Measurements from ENCODE around the gene RNF180. TPM values are rescaled to one million over a fixed set of nuclear protein-coding genes. Genes with fewer than 3 reads are reported as not detected.
A peak's percentile ranks its signal among the peaks of the same experiment; 100 is the strongest.

The RNF180 gene
- total RNA-seq, 6 experiments from 2014 or later: 3.8 to 6.7 (median 6.0) TPM

DNA sequence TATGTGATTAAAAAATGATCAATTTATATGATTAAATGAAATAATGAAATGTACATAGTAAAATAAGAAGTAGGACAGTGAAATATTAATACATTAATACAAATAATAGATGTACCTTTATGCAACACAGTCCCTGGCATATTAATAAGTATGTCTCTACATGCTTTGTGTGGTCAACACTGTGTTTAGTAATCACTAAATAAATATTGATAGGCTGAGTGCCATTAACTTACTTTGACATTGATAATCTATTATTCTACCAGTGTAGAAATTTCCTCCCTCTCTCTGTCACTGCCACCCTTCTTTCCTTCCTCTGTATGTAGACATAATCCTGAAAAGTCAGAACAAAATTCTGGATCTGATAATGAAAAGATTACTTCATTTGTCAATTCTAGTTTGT, 43.7 kb downstream of the RNF180 start:
- intact Hi-C loops (cut with DNase I): loop anchor here in 1 of 2 donors (10.0 kb wide), 1 partner anchor 65 kb away; no protein-coding TSS in a partner anchor
- no peak overlapping the region for H3K4me3 ChIP-seq
- H3K27ac ChIP-seq: no peak overlapping the region
- no peak for DNase-seq
- no peaks in the 10 kb centered on the region for H3K9me3 ChIP-seq
- TF ChIP-seq POLR2A (IDR thresholded peaks at IDR 0.05): no peak
- TF ChIP-seq, protein P1, sequence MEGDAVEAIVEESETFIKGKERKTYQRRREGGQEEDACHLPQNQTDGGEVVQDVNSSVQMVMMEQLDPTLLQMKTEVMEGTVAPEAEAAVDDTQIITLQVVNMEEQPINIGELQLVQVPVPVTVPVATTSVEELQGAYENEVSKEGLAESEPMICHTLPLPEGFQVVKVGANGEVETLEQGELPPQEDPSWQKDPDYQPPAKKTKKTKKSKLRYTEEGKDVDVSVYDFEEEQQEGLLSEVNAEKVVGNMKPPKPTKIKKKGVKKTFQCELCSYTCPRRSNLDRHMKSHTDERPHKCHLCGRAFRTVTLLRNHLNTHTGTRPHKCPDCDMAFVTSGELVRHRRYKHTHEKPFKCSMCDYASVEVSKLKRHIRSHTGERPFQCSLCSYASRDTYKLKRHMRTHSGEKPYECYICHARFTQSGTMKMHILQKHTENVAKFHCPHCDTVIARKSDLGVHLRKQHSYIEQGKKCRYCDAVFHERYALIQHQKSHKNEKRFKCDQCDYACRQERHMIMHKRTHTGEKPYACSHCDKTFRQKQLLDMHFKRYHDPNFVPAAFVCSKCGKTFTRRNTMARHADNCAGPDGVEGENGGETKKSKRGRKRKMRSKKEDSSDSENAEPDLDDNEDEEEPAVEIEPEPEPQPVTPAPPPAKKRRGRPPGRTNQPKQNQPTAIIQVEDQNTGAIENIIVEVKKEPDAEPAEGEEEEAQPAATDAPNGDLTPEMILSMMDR (IDR thresholded peaks at IDR 0.05): no peak
- no peaks in the 10 kb centered on the region for H3K27me3 ChIP-seq
- peak in 3 of 4 donors; percentile 69 to 85 (median 71) for ATAC-seq
- no peaks in the 10 kb centered on the region for H3K36me3 ChIP-seq
- peaks cover 0 to 8% (median 0%) of the 10 kb centered on the region in 4 donors for H3K4me1 ChIP-seq

DNA sequence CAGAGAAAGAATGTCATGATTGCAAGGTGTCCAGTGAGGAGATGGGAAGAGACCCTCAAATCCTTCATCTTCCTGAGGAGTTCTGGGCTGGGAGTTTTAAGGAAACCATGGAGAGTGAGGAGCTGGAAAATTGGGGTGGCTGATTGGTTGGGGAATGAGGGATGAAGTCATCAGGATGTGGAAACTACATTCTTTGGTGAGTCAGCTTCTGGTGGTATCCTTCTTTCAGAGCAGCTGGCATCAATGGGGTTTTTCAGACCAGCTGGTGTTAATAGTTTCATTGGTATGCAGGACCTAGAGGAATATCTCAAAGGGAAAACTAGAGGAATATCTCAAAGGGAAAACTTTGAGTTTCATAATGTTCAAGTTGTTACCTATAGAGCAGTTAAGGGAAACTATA, 45.2 kb downstream of the RNF180 start:
- peaks cover 0 to 8% (median 0%) of the 10 kb centered on the region in 4 donors for H3K4me1 ChIP-seq
- intact Hi-C loops (cut with DNase I): no loop called here
- peak in 1 of 4 donors; percentile 72 for ATAC-seq
- H3K27me3 ChIP-seq: no peaks in the 10 kb centered on the region
- TF ChIP-seq, protein P1 (IDR thresholded peaks at IDR 0.05): no peak
- no peak for TF ChIP-seq POLR2A (IDR thresholded peaks at IDR 0.05)
- H3K27ac ChIP-seq: no peak overlapping the region
- no peaks in the 10 kb centered on the region for H3K9me3 ChIP-seq
- no peak for DNase-seq
- H3K36me3 ChIP-seq: no peaks in the 10 kb centered on the region
- no peak overlapping the region for H3K4me3 ChIP-seq

DNA sequence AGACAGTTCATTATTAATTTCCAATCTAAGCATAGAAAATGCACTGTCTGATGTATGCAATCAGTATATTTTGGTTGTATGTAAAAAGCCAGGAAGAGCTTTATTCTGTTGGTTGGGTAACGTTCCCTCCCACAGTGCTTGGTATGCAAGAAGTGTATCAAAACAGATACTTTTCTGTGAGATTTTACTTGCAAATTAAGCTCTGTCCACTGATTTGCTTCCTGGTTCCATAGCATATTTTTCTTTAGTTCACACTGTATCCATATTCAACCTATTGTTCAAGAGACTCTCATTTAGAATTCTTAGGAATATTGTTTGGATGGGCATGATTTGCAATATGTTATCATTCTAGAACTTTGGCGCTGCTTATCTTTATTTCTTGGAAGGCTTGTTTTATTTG, 47.4 kb downstream of the RNF180 start:
- DNase-seq (no peak), ATAC-seq (no peak)
- H3K4me1 ChIP-seq: peaks cover 0 to 8% (median 0%) of the 10 kb centered on the region in 4 donors
- no peak overlapping the region for H3K27ac ChIP-seq
- H3K36me3 ChIP-seq: no peaks in the 10 kb centered on the region
- H3K9me3 ChIP-seq: no peaks in the 10 kb centered on the region
- 71% methylated on average over 2 of the region's 2 CpGs for WGBS (ENCODE audit: insufficient coverage, low coverage, low lambda C conversion rate, missing lambda C conversion rate)
- H3K27me3 ChIP-seq: no peaks in the 10 kb centered on the region
- intact Hi-C loops (cut with DNase I): no loop called here
- no peak overlapping the region for H3K4me3 ChIP-seq
- TF ChIP-seq, protein P1 (IDR thresholded peaks at IDR 0.05): no peak
- TF ChIP-seq POLR2A (IDR thresholded peaks at IDR 0.05): no peak

DNA sequence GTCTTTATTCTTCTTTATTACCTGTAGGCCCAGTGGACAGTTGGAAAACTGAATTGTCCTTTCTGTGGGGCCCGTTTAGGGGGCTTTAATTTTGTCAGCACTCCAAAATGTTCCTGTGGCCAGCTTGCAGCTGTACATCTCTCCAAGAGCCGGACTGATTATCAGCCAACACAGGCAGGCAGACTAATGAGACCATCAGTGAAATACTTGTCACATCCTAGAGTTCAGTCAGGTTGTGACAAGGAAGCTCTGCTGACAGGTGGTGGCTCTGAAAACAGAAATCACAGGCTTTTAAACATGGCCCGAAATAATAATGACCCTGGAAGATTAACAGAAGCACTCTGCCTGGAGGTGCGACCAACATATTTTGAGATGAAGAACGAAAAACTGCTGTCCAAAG, 47.9 kb downstream of the RNF180 start:
- TF ChIP-seq POLR2A (IDR thresholded peaks at IDR 0.05): no peak
- TF ChIP-seq, protein P1 (IDR thresholded peaks at IDR 0.05): no peak
- Histone ChIP-seq H3K4me1 (peaks cover 0 to 8% (median 0%) of the 10 kb centered on the region in 4 donors), H3K36me3 (no peaks in the 10 kb centered on the region), H3K27ac (no peak overlapping the region), H3K9me3 (no peaks in the 10 kb centered on the region), H3K4me3 (no peak overlapping the region), H3K27me3 (no peaks in the 10 kb centered on the region)
- ATAC-seq: no peak
- intact Hi-C loops (cut with DNase I): no loop called here
- WGBS (ENCODE audit: insufficient coverage, low coverage, low lambda C conversion rate, missing lambda C conversion rate): 67% methylated on average over 5 of the region's 5 CpGs
- DNase-seq: no peak

DNA sequence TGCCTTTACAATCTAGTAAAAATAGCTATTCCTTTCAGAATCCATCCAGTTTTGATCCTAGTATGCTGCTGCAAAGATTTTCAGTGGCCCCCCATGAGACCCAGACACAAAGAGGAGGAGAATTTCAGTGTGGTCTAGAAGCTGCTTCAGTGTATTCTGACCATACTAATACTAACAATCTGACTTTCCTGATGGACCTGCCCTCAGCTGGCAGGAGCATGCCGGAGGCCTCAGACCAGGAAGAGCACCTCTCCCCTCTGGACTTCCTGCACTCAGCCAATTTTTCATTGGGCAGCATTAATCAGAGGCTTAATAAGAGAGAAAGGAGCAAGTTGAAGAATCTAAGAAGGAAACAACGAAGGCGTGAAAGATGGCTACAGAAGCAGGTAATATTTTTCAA, 48.5 kb downstream of the RNF180 start:
- no peak for TF ChIP-seq POLR2A (IDR thresholded peaks at IDR 0.05)
- TF ChIP-seq, protein P1 (IDR thresholded peaks at IDR 0.05): no peak
- intact Hi-C loops (cut with DNase I): no loop called here
- Histone ChIP-seq H3K27ac (no peak overlapping the region), H3K9me3 (no peaks in the 10 kb centered on the region), H3K4me3 (no peak overlapping the region), H3K27me3 (no peaks in the 10 kb centered on the region), H3K4me1 (peaks cover 0 to 5% (median 0%) of the 10 kb centered on the region in 4 donors), H3K36me3 (no peaks in the 10 kb centered on the region)
- no peak for DNase-seq
- WGBS (ENCODE audit: insufficient coverage, low coverage, low lambda C conversion rate, missing lambda C conversion rate): 72% methylated on average over 3 of the region's 3 CpGs
- ATAC-seq: no peak
